Measurements from ENCODE around the gene TP53I11. TPM values are rescaled to one million over a fixed set of nuclear protein-coding genes. Genes with fewer than 3 reads are reported as not detected.

TP53I11 gene
- total and polyA plus RNA-seq, 2 donors (not counting 3 experiments of a cell fraction or from before 2014, with no cell fraction given): 31.5 to 79.4 TPM

DNA sequence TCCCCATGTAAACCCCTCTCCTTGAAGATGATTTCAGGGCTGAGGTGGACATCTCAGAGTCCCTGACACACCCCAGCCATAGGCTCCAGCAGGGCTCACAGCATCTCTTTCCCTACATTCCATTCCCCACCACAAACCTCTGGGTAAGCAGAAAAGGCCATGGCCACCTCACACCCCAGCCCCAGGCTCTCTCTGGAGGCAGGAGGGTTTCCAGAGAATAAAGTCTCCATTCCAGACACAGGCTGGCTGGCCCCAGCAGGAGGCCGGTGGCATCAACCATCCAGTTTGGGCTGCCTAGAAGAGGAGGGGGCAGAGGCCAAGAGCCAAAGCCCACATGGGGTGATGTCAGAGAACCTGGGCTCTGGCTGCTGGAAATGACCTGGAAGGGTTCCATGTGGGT is 61.4 kb downstream of the TP53I11 start:
- TF ChIP-seq GATA2 (IDR thresholded peaks at IDR 0.05; ENCODE audit: insufficient read depth, insufficient read length, low read depth, low read length) (no peak), EZH2 (IDR thresholded peaks at IDR 0.05; ENCODE audit: borderline replicate concordance, low read depth, low read length, severe bottlenecking) (no peak), JUN (IDR thresholded peaks at IDR 0.05; ENCODE audit: borderline replicate concordance, insufficient read depth, insufficient read length, low read depth) (no peak), POLR2AphosphoS5 (IDR thresholded peaks at IDR 0.05; ENCODE audit: insufficient read depth, low read depth, low read length) (no peak), FOS (IDR thresholded peaks at IDR 0.05; ENCODE audit: borderline replicate concordance, insufficient read depth, low read length) (no peak), MYC (IDR thresholded peaks at IDR 0.05; ENCODE audit: low read depth, low read length) (no peak), POLR2A (IDR thresholded peaks at IDR 0.05; ENCODE audit: low read depth, low read length) (no peak)
- TF ChIP-seq, protein P1, sequence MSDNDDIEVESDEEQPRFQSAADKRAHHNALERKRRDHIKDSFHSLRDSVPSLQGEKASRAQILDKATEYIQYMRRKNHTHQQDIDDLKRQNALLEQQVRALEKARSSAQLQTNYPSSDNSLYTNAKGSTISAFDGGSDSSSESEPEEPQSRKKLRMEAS (IDR thresholded peaks at IDR 0.05; ENCODE audit: insufficient read depth, insufficient read length): no peak
- TF ChIP-seq, protein P2, sequence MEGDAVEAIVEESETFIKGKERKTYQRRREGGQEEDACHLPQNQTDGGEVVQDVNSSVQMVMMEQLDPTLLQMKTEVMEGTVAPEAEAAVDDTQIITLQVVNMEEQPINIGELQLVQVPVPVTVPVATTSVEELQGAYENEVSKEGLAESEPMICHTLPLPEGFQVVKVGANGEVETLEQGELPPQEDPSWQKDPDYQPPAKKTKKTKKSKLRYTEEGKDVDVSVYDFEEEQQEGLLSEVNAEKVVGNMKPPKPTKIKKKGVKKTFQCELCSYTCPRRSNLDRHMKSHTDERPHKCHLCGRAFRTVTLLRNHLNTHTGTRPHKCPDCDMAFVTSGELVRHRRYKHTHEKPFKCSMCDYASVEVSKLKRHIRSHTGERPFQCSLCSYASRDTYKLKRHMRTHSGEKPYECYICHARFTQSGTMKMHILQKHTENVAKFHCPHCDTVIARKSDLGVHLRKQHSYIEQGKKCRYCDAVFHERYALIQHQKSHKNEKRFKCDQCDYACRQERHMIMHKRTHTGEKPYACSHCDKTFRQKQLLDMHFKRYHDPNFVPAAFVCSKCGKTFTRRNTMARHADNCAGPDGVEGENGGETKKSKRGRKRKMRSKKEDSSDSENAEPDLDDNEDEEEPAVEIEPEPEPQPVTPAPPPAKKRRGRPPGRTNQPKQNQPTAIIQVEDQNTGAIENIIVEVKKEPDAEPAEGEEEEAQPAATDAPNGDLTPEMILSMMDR (IDR thresholded peaks at IDR 0.05; ENCODE audit: extremely low read depth in 1 of 2, insufficient read depth in 1 of 2, low read depth in 1 of 2, low read length in 2 of 2): no peak
- peaks cover 8% of the 10 kb centered on the region for H3K4me1 ChIP-seq (ENCODE audit: control insufficient read depth, extremely low read depth, insufficient read depth, low read length)
- POLR2A ChIA-PET: no interaction called here
- intact Hi-C loops (cut with micrococcal nuclease): no loop called here
- DNase-seq (ENCODE audit: low read depth, low spot score): no peak
- H2AFZ ChIP-seq (ENCODE audit: low read depth, low read length): no peak overlapping the region
- dilution Hi-C loops (cut with MboI; ENCODE audit: extremely low pct_ligation_motif_present, low sequenced_read_pairs): no loop called here
- H3K9me3 ChIP-seq (replicated peaks; ENCODE audit: control insufficient read depth, insufficient read depth, low read length): no peaks in the 10 kb centered on the region
- H3K27ac ChIP-seq (ENCODE audit: insufficient read depth, low read depth, low read length): no peak overlapping the region
- H3K9ac ChIP-seq (replicated peaks; ENCODE audit: extremely low read depth, insufficient read depth, low read length): no peak overlapping the region
- no TSS peak for BruUV-seq (replicated peaks)
- no peak overlapping the region for H3K4me2 ChIP-seq (ENCODE audit: insufficient read depth, low read length)
- no peaks in the 10 kb centered on the region for H3K27me3 ChIP-seq (ENCODE audit: control insufficient read depth in 2 of 2, insufficient read depth in 2 of 2, low read length in 2 of 2)
- H3K79me2 ChIP-seq (ENCODE audit: control insufficient read depth, insufficient read depth, low read length): no peaks in the 10 kb centered on the region
- H3K9me1 ChIP-seq (replicated peaks; ENCODE audit: control insufficient read depth, extremely low read depth, insufficient read depth, low read length): no peaks in the 10 kb centered on the region
- H3K4me3 ChIP-seq (replicated peaks in 1 of 3; ENCODE audit: insufficient read depth in 1 of 3, low read depth in 1 of 3, low read length in 3 of 3): no peak overlapping the region
- no peak for FAIRE-seq
- CTCF ChIA-PET: interaction anchor here (1.5 to 1.8 kb wide), 2 partner anchors 20 to 22 kb away, joined by 3 to 4 read pairs; no protein-coding TSS in a partner anchor
- no peaks in the 10 kb centered on the region for H4K20me1 ChIP-seq (replicated peaks; ENCODE audit: control insufficient read depth, extremely low read depth, insufficient read depth, low read length)
- H3K36me3 ChIP-seq (ENCODE audit: control insufficient read depth in 2 of 2, extremely low read depth in 1 of 2, insufficient read depth in 2 of 2, low read length in 2 of 2): no peaks in the 10 kb centered on the region

Data from endothelial cell of umbilical vein (primary cell).